Measurements from ENCODE around the gene ACTR2. TPM values are rescaled to one million over a fixed set of nuclear protein-coding genes. Genes with fewer than 3 reads are reported as not detected.

Gene ACTR2
- total and polyA plus RNA-seq, 4 donors, result 54.3 to 215 (median 147) TPM

GRCh38 chr2:65213035-65213434 lies 14.6 kb upstream of the ACTR2 start:
- DNase-seq, result no peak
- WGBS, 2 donors, result 96 to 97% methylated on average over 9 of the region's 9 CpGs
- no peaks in the 10 kb centered on the region for H3K9me3 ChIP-seq (ENCODE audit: control insufficient read depth in 4 of 4, insufficient read depth in 3 of 4, low read length in 3 of 4)
- ATAC-seq (ENCODE audit: insufficient read depth, low FRiP score), result no peak
- no peaks in the 10 kb centered on the region for H3K27me3 ChIP-seq (ENCODE audit: control insufficient read depth in 3 of 3, insufficient read depth in 3 of 3, low read length in 2 of 3)
- no peak overlapping the region for H3K27ac ChIP-seq (ENCODE audit: low read depth in 1 of 2, low read length in 1 of 2)
- no peaks in the 10 kb centered on the region for H3K36me3 ChIP-seq (ENCODE audit: control insufficient read depth in 4 of 4, insufficient read depth in 4 of 4, low read length in 4 of 4)
- peaks cover 0 to 5% (median 0%) of the 10 kb centered on the region in 5 donors for H3K4me1 ChIP-seq (ENCODE audit: control insufficient read depth in 5 of 5, insufficient read depth in 5 of 5, low read length in 5 of 5)
- H3K4me3 ChIP-seq, result no peak overlapping the region
- H3K9ac ChIP-seq (ENCODE audit: insufficient read depth in 1 of 2, low read length in 2 of 2), result no peak overlapping the region
- no peak for TF ChIP-seq CTCF (IDR thresholded peaks at IDR 0.05; ENCODE audit: control extremely low read depth, extremely low read depth)

GRCh38 chr2:65214361-65214760 lies 13.3 kb upstream of the ACTR2 start:
- TF ChIP-seq CTCF (IDR thresholded peaks at IDR 0.05; ENCODE audit: control extremely low read depth, extremely low read depth), result no peak
- Histone ChIP-seq H3K27ac (ENCODE audit: low read depth in 1 of 2, low read length in 1 of 2) (no peak overlapping the region), H3K9ac (ENCODE audit: insufficient read depth in 1 of 2, low read length in 2 of 2) (no peak overlapping the region), H3K9me3 (ENCODE audit: control insufficient read depth in 4 of 4, insufficient read depth in 3 of 4, low read length in 3 of 4) (no peaks in the 10 kb centered on the region), H3K4me3 (no peak overlapping the region), H3K4me1 (ENCODE audit: control insufficient read depth in 5 of 5, insufficient read depth in 5 of 5, low read length in 5 of 5) (peaks cover 0 to 5% (median 0%) of the 10 kb centered on the region in 5 donors), H3K27me3 (ENCODE audit: control insufficient read depth in 3 of 3, insufficient read depth in 3 of 3, low read length in 2 of 3) (no peaks in the 10 kb centered on the region), H3K36me3 (ENCODE audit: control insufficient read depth in 4 of 4, insufficient read depth in 4 of 4, low read length in 4 of 4) (no peaks in the 10 kb centered on the region)
- ATAC-seq (ENCODE audit: insufficient read depth, low FRiP score), result no peak
- 88 to 90% methylated on average over 1 of the region's 1 CpG for whole genome bisulfite sequencing, 2 donors
- DNase-seq, result no peak

- 87 to 93% methylated on average over 2 of the region's 2 CpGs for WGBS, 2 donors
- H3K9ac ChIP-seq (ENCODE audit: insufficient read depth in 1 of 2, low read length in 2 of 2), result no peak overlapping the region
- H3K36me3 ChIP-seq (ENCODE audit: control insufficient read depth in 4 of 4, insufficient read depth in 4 of 4, low read length in 4 of 4), result no peaks in the 10 kb centered on the region
- no peaks in the 10 kb centered on the region for H3K9me3 ChIP-seq (ENCODE audit: control insufficient read depth in 4 of 4, insufficient read depth in 3 of 4, low read length in 3 of 4)
- DNase-seq (no peak), ATAC-seq (ENCODE audit: insufficient read depth, low FRiP score) (no peak)
- H3K27ac ChIP-seq (ENCODE audit: low read depth in 1 of 2, low read length in 1 of 2), result no peak overlapping the region
- H3K27me3 ChIP-seq (ENCODE audit: control insufficient read depth in 3 of 3, insufficient read depth in 3 of 3, low read length in 2 of 3), result no peaks in the 10 kb centered on the region
- no peak for TF ChIP-seq CTCF (IDR thresholded peaks at IDR 0.05; ENCODE audit: control extremely low read depth, extremely low read depth)
- H3K4me3 ChIP-seq, result no peak overlapping the region
- peaks cover 0 to 5% (median 0%) of the 10 kb centered on the region in 5 donors for H3K4me1 ChIP-seq (ENCODE audit: control insufficient read depth in 5 of 5, insufficient read depth in 5 of 5, low read length in 5 of 5)
Observed at GRCh38 chr2:65214843-65215242, 12.8 kb upstream of the ACTR2 start.

- DNase-seq, result peak in 2 of 3 donors; percentile 5 to 18
- Histone ChIP-seq H3K4me3 (no peak overlapping the region), H3K4me1 (ENCODE audit: control insufficient read depth in 5 of 5, insufficient read depth in 5 of 5, low read length in 5 of 5) (peaks cover 0 to 5% (median 0%) of the 10 kb centered on the region in 5 donors), H3K27me3 (ENCODE audit: control insufficient read depth in 3 of 3, insufficient read depth in 3 of 3, low read length in 2 of 3) (no peaks in the 10 kb centered on the region), H3K9me3 (ENCODE audit: control insufficient read depth in 4 of 4, insufficient read depth in 3 of 4, low read length in 3 of 4) (no peaks in the 10 kb centered on the region), H3K9ac (ENCODE audit: insufficient read depth in 1 of 2, low read length in 2 of 2) (no peak overlapping the region), H3K27ac (ENCODE audit: low read depth in 1 of 2, low read length in 1 of 2) (no peak overlapping the region), H3K36me3 (ENCODE audit: control insufficient read depth in 4 of 4, insufficient read depth in 4 of 4, low read length in 4 of 4) (no peaks in the 10 kb centered on the region)
- no peak for ATAC-seq (ENCODE audit: insufficient read depth, low FRiP score)
- no peak for TF ChIP-seq CTCF (IDR thresholded peaks at IDR 0.05; ENCODE audit: control extremely low read depth, extremely low read depth)
- 92 to 93% methylated on average over 3 of the region's 3 CpGs for WGBS, 2 donors
Observed at GRCh38 chr2:65215946-65216345, 11.7 kb upstream of the ACTR2 start.

Data from lung (tissue), 12 donors.